H9 (cell line): ENCODE measurements around the gene DDAH2. TPM values are rescaled to one million over a fixed set of nuclear protein-coding genes. Genes with fewer than 3 reads are reported as not detected.
A peak's percentile ranks its signal among the peaks of the same experiment; 100 is the strongest.

Source experiments
- DNase-seq: peaks from one replicate; pipeline ENCODE4 v3.0.0-alpha.2; 2017
- H2AFZ ChIP-seq: one replicate; pipeline ENCODE4 v1.6.1; 2013; ENCODE audit warnings: mild to moderate bottlenecking, low read length, control low read depth, moderate library complexity
- H2AK5ac ChIP-seq: 2 replicates; pipeline ENCODE4 v1.6.1; 2013; ENCODE audit warnings: low read length, control low read depth, mixed read lengths; ENCODE audit not compliant: insufficient read length
- H2BK120ac ChIP-seq: one replicate; pipeline ENCODE4 v1.6.1; 2013; ENCODE audit warnings: low read depth, mild to moderate bottlenecking, low read length, control low read depth, inconsistent platforms; ENCODE audit not compliant: poor library complexity, severe bottlenecking
- H2BK12ac ChIP-seq: 2 replicates; pipeline ENCODE4 v1.6.1; 2013; ENCODE audit warnings: low read length, control low read depth, mixed read lengths, low read depth; ENCODE audit not compliant: insufficient read length
- H2BK15ac ChIP-seq: 2 replicates; pipeline ENCODE4 v1.6.1; 2013; ENCODE audit warnings: low read depth, low read length, control low read depth
- H2BK20ac ChIP-seq: one replicate; pipeline ENCODE4 v1.6.1; 2013; ENCODE audit warnings: low read depth, mild to moderate bottlenecking, low read length, control low read depth, inconsistent platforms; ENCODE audit not compliant: poor library complexity, severe bottlenecking
- H2BK5ac ChIP-seq: 2 replicates; pipeline ENCODE4 v1.6.1; 2013; ENCODE audit warnings: low read length, control low read depth, mixed read lengths; ENCODE audit not compliant: insufficient read length
- H3K14ac ChIP-seq: 2 replicates; pipeline ENCODE4 v1.6.1; 2013; ENCODE audit warnings: low read length, control low read depth; ENCODE audit not compliant: insufficient read depth
- H3K18ac ChIP-seq: 2 replicates; pipeline ENCODE4 v1.6.1; 2013; ENCODE audit warnings: low read depth, mild to moderate bottlenecking, mixed read lengths, low read length, control low read depth; ENCODE audit not compliant: insufficient read length
- H3K23ac ChIP-seq: 2 replicates; pipeline ENCODE4 v1.6.1; 2013; ENCODE audit warnings: low read length, control low read depth, mixed read lengths, low read depth; ENCODE audit not compliant: insufficient read length
- H3K23me2 ChIP-seq: 2 replicates; pipeline ENCODE4 v1.6.1; 2013; ENCODE audit warnings: low read depth, mild to moderate bottlenecking, mixed read lengths, low read length, control low read depth; ENCODE audit not compliant: insufficient read length, poor library complexity, severe bottlenecking
- H3K27ac ChIP-seq: 2 replicates; pipeline ENCODE4 v1.5.1; 2013; ENCODE audit warnings: low read length, control low read depth, mixed read lengths, low read depth; ENCODE audit not compliant: insufficient read length
- H3K27me3 ChIP-seq: 2 replicates; pipeline ENCODE4 v1.6.1; 2013; ENCODE audit warnings: low read length, control low read depth, inconsistent platforms; ENCODE audit not compliant: insufficient read depth
- H3K4ac ChIP-seq: 2 replicates; pipeline ENCODE4 v1.6.1; 2013; ENCODE audit warnings: low read depth, mild to moderate bottlenecking, control low read depth, inconsistent platforms, low read length, moderate library complexity
- H3K4me1 ChIP-seq: 2 replicates; pipeline ENCODE4 v1.6.1; 2013; ENCODE audit warnings: low read length, control low read depth, inconsistent platforms; ENCODE audit not compliant: insufficient read depth
- H3K4me2 ChIP-seq: 2 replicates; pipeline ENCODE4 v1.6.1; 2013; ENCODE audit warnings: low read length, control low read depth, mixed read lengths; ENCODE audit not compliant: insufficient read length, insufficient read depth
- H3K56ac ChIP-seq: 2 replicates; pipeline ENCODE4 v1.6.1; 2013; ENCODE audit warnings: low read depth, mild to moderate bottlenecking, mixed read lengths, low read length, control low read depth; ENCODE audit not compliant: insufficient read length
- H3K79me1 ChIP-seq: 2 replicates; pipeline ENCODE4 v1.6.1; 2013; ENCODE audit warnings: low read depth, mild to moderate bottlenecking, moderate library complexity, low read length, control low read depth, inconsistent platforms; ENCODE audit not compliant: insufficient read depth, poor library complexity, severe bottlenecking
- H3K79me2 ChIP-seq: 2 replicates; pipeline ENCODE4 v1.6.1; 2013; ENCODE audit warnings: low read length, control low read depth, inconsistent platforms; ENCODE audit not compliant: insufficient read depth
- H3K9ac ChIP-seq: 2 replicates; pipeline ENCODE4 v1.6.1; 2013; ENCODE audit warnings: low read length, control low read depth, mixed read lengths; ENCODE audit not compliant: insufficient read length; ENCODE audit errors: extremely low read depth
- H3K9me3 ChIP-seq: one replicate; pipeline ENCODE4 v1.6.1; 2013; ENCODE audit warnings: low read depth, low read length, inconsistent platforms; ENCODE audit not compliant: control insufficient read depth
- H3T11ph ChIP-seq: one replicate; pipeline ENCODE4 v1.6.1; 2013; ENCODE audit warnings: mild to moderate bottlenecking, low read length, control low read depth, inconsistent platforms
- H4K20me1 ChIP-seq: one replicate; pipeline ENCODE4 v1.6.1; 2013; ENCODE audit not compliant: control insufficient read depth, insufficient read length, insufficient read depth
- H4K5ac ChIP-seq: 2 replicates; pipeline ENCODE4 v1.6.1; 2013; ENCODE audit warnings: low read depth, mild to moderate bottlenecking, mixed read lengths, low read length, control low read depth; ENCODE audit not compliant: insufficient read length
- H4K8ac ChIP-seq: replicated peaks from 2 replicates; pipeline ENCODE4 v1.6.1; 2013; ENCODE audit warnings: low read length, control low read depth, mixed read lengths, low read depth; ENCODE audit not compliant: insufficient read length
- H4K91ac ChIP-seq: 2 replicates; pipeline ENCODE4 v1.6.1; 2013; ENCODE audit warnings: low read depth, mild to moderate bottlenecking, moderate library complexity, mixed read lengths, low read length, control low read depth; ENCODE audit not compliant: insufficient read length
- H3K27ac Mint-ChIP-seq, 3 experiments: 2 replicates in 2 of 3; 3 replicates in 1 of 3; pipeline ENCODE4 v1.8.0; 2020 to 2021; ENCODE audit warnings: mixed read lengths in 3 of 3, mild to moderate bottlenecking in 1 of 3, moderate library complexity in 1 of 3
- H3K27me3 Mint-ChIP-seq: 2 replicates; pipeline ENCODE4 v1.8.0; 2021; ENCODE audit warnings: low read depth, mild to moderate bottlenecking, moderate library complexity, mixed read lengths
- H3K36me3 Mint-ChIP-seq, 3 experiments: 2 replicates in 2 of 3; 3 replicates in 1 of 3; pipeline ENCODE4 v1.8.0; 2020 to 2021; ENCODE audit warnings: low read depth in 3 of 3, mixed read lengths in 3 of 3; ENCODE audit not compliant: insufficient read depth in 1 of 3
- H3K4me1 Mint-ChIP-seq, 2 experiments: 2 replicates each; pipeline ENCODE4 v1.8.0; 2020; ENCODE audit warnings: mixed read lengths in 2 of 2
- H3K4me3 Mint-ChIP-seq, 2 experiments: 2 replicates in 1 of 2; 3 replicates in 1 of 2; pipeline ENCODE4 v1.8.0; 2020 to 2021; ENCODE audit warnings: mild to moderate bottlenecking in 2 of 2, mixed read lengths in 2 of 2, moderate library complexity in 1 of 2
- H3K9me3 Mint-ChIP-seq, 2 experiments: 2 replicates in 1 of 2; 3 replicates in 1 of 2; pipeline ENCODE4 v1.8.0; 2020; ENCODE audit warnings: mild to moderate bottlenecking in 2 of 2, mixed read lengths in 2 of 2, moderate library complexity in 1 of 2
- CTCF ChIP-seq: fragments of 200-600 bp; sonication (generic); conservative IDR thresholded peaks from 3 replicates; pipeline ENCODE4 v1.8.0; 2021; ENCODE audit warnings: antibody characterized with exemption, mild to moderate bottlenecking
- WGBS: extraction: QIAGEN DNeasy Blood & Tissue Kit; methylation state at CpG from one replicate; pipeline ENCODE4 v1.1.7; 2013; ENCODE audit warnings: missing lambda C conversion rate, low lambda C conversion rate, mixed read lengths; ENCODE audit not compliant: insufficient read length; ENCODE audit errors: extremely low coverage; 5-methylcytosine and 5-hydroxymethylcytosine counted together
- total RNA-seq: library from RNA; stranded (reverse); gene quantifications from 2 replicates; pipeline ENCODE4 v1.2.1, GENCODE V29; 2021

DDAH2 gene
- total RNA-seq, 1 experiment from 2014 or later, result 73.2 TPM

- Histone ChIP-seq H4K5ac (no peak overlapping the region), H2BK20ac (no peak overlapping the region), H2BK12ac (no peak overlapping the region), H2AK5ac (no peak overlapping the region), H3K9ac (no peak overlapping the region), H3K18ac (no peak overlapping the region), H3K14ac (no peak overlapping the region; the same call in 1 of the 2 replicates), H3T11ph (no peak overlapping the region), H3K4me1 (no peaks in the 10 kb centered on the region), H3K9me3 (no peaks in the 10 kb centered on the region), H4K20me1 (no peaks in the 10 kb centered on the region), H4K8ac (no peak overlapping the region), H3K27me3 (no peaks in the 10 kb centered on the region), H3K79me2 (no peaks in the 10 kb centered on the region), H2BK15ac (no peak overlapping the region), H3K4ac (no peak overlapping the region), H4K91ac (no peak overlapping the region), H3K23ac (no peak overlapping the region), H3K27ac (no peak overlapping the region), H3K4me2 (no peak overlapping the region), H2AFZ (no peak overlapping the region), H2BK5ac (no peak overlapping the region), H3K56ac (no peak overlapping the region), H3K23me2 (no peaks in the 10 kb centered on the region), H3K79me1 (no peaks in the 10 kb centered on the region), H2BK120ac (no peak overlapping the region)
- Mint-ChIP-seq H3K36me3 (peaks cover 6 to 20% (median 12%) of the 10 kb centered on the region in 3 experiments; a peak in 5 of 7 replicates), H3K4me1 (peaks cover 25 to 27% of the 10 kb centered on the region in 2 experiments), H3K27me3 (no peaks in the 10 kb centered on the region; the same call in 1 of the 2 replicates), H3K27ac (peak overlapping the region in 2 of 3 experiments; percentile 69 to 87; a peak in 3 of 7 replicates), H3K9me3 (no peaks in the 10 kb centered on the region; a peak in 1 of 5 replicates), H3K4me3 (peak overlapping the region; percentile 34 to 50; a peak in 4 of 5 replicates)
- WGBS, result no CpG with 5 or more reads among the region's 42 CpGs
- DNase-seq, result peak; percentile 74
- no peak for TF ChIP-seq CTCF
These were observed 37.1 kb upstream of the DDAH2 start for GRCh38 chr6:31765910-31766794.
